Progenitor cell of endocrine pancreas (in vitro differentiated cells): ENCODE measurements around the gene PTGS1. TPM values are rescaled to one million over a fixed set of nuclear protein-coding genes. Genes with fewer than 3 reads are reported as not detected.

Experiments
- DNase-seq: peaks from one replicate; pipeline ENCODE4 v3.0.0; 2021; ENCODE audit warnings: low spot score; ENCODE audit not compliant: unreplicated experiment
- H3K27ac Mint-ChIP-seq: 2 replicates; pipeline ENCODE4 v1.8.0; 2021; ENCODE audit warnings: mild to moderate bottlenecking, moderate library complexity, mixed read lengths
- H3K27me3 Mint-ChIP-seq: 2 replicates; pipeline ENCODE4 v1.8.0; 2021; ENCODE audit warnings: mixed read lengths
- H3K36me3 Mint-ChIP-seq: 2 replicates; pipeline ENCODE4 v1.8.0; 2022; ENCODE audit warnings: mixed read lengths; ENCODE audit not compliant: insufficient read depth
- H3K4me1 Mint-ChIP-seq: 2 replicates; pipeline ENCODE4 v1.8.0; 2021; ENCODE audit warnings: low read depth, mixed read lengths
- H3K4me3 Mint-ChIP-seq: 2 replicates; pipeline ENCODE4 v1.8.0; 2021; ENCODE audit warnings: low read depth, mild to moderate bottlenecking, moderate library complexity, mixed read lengths
- H3K9me3 Mint-ChIP-seq: 2 replicates; pipeline ENCODE4 v1.8.0; 2021; ENCODE audit warnings: low read depth, mixed read lengths
- total RNA-seq: library from RNA; stranded (reverse); gene quantifications from 2 replicates; pipeline ENCODE4 v1.2.1, GENCODE V29; 2021
- TF ChIP-seq, protein P1 (sequence below): fragments of 200-600 bp; sonication (generic); IDR thresholded peaks from one replicate; pipeline ENCODE4 v1.5.0; 2021; ENCODE audit warnings: antibody characterized with exemption, mild to moderate bottlenecking; ENCODE audit not compliant: unreplicated experiment

Gene PTGS1
- total RNA-seq, 1 donor from 2014 or later: 0.07 TPM

GRCh38 chr9:122389195-122389594 lies 18.4 kb downstream of the PTGS1 start:
- TF ChIP-seq, protein P1, sequence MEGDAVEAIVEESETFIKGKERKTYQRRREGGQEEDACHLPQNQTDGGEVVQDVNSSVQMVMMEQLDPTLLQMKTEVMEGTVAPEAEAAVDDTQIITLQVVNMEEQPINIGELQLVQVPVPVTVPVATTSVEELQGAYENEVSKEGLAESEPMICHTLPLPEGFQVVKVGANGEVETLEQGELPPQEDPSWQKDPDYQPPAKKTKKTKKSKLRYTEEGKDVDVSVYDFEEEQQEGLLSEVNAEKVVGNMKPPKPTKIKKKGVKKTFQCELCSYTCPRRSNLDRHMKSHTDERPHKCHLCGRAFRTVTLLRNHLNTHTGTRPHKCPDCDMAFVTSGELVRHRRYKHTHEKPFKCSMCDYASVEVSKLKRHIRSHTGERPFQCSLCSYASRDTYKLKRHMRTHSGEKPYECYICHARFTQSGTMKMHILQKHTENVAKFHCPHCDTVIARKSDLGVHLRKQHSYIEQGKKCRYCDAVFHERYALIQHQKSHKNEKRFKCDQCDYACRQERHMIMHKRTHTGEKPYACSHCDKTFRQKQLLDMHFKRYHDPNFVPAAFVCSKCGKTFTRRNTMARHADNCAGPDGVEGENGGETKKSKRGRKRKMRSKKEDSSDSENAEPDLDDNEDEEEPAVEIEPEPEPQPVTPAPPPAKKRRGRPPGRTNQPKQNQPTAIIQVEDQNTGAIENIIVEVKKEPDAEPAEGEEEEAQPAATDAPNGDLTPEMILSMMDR: no peak
- no peak for DNase-seq
- Mint-ChIP-seq H3K27ac (no peak overlapping the region), H3K4me1 (no peaks in the 10 kb centered on the region), H3K27me3 (peaks cover 11% of the 10 kb centered on the region), H3K4me3 (no peak overlapping the region), H3K9me3 (no peaks in the 10 kb centered on the region), H3K36me3 (no peaks in the 10 kb centered on the region)

DNA sequence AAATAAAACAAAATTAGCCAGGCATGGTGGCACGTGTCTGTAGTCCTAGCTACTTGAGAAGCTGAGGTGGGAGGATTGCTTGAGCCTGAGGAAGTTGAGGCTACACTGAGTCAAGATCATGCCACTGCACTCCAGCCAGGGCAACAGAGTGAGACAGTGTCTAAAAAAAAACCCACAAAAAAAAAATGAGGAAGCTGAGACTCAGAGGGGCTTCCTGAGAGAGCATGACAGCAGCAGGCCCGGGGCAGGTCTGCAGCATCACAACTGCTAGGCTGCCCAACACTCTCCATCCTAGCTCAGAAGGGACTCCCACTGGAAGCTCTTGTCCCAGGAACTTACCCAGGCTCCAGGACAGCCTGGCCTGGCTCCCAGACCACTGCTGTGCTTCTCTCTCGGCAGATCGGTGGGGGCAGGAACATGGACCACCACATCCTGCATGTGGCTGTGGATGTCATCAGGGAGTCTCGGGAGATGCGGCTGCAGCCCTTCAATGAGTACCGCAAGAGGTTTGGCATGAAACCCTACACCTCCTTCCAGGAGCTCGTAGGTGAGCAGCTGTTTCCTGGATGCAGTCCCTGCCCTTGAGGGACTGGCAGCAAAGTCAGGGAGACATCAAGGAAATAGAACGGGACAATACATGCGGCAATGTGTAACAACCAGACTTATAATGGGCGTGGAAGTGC lies 19.1 kb downstream of the PTGS1 start:
- no peak overlapping the region for H3K27ac Mint-ChIP-seq
- peaks cover 17% of the 10 kb centered on the region for H3K27me3 Mint-ChIP-seq
- no peaks in the 10 kb centered on the region for H3K9me3 Mint-ChIP-seq
- TF ChIP-seq, protein P1: no peak
- DNase-seq: no peak
- H3K36me3 Mint-ChIP-seq: no peaks in the 10 kb centered on the region
- H3K4me1 Mint-ChIP-seq: no peaks in the 10 kb centered on the region
- no peak overlapping the region for H3K4me3 Mint-ChIP-seq

DNA sequence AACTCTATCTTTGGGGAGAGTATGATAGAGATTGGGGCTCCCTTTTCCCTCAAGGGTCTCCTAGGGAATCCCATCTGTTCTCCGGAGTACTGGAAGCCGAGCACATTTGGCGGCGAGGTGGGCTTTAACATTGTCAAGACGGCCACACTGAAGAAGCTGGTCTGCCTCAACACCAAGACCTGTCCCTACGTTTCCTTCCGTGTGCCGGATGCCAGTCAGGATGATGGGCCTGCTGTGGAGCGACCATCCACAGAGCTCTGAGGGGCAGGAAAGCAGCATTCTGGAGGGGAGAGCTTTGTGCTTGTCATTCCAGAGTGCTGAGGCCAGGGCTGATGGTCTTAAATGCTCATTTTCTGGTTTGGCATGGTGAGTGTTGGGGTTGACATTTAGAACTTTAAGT lies 21.5 kb downstream of the PTGS1 start:
- Mint-ChIP-seq H3K27ac (no peak overlapping the region), H3K4me1 (no peaks in the 10 kb centered on the region), H3K4me3 (no peak overlapping the region), H3K36me3 (no peaks in the 10 kb centered on the region), H3K9me3 (no peaks in the 10 kb centered on the region), H3K27me3 (peaks cover 17% of the 10 kb centered on the region)
- TF ChIP-seq, protein P1: no peak
- DNase-seq: no peak

- Mint-ChIP-seq H3K27ac (no peak overlapping the region), H3K4me3 (no peak overlapping the region), H3K27me3 (peaks cover 17% of the 10 kb centered on the region), H3K36me3 (no peaks in the 10 kb centered on the region), H3K4me1 (no peaks in the 10 kb centered on the region), H3K9me3 (no peaks in the 10 kb centered on the region)
- DNase-seq: no peak
- TF ChIP-seq, protein P1: no peak
These were observed 21.9 kb downstream of the PTGS1 start for GRCh38 chr9:122392714-122393113.

DNA sequence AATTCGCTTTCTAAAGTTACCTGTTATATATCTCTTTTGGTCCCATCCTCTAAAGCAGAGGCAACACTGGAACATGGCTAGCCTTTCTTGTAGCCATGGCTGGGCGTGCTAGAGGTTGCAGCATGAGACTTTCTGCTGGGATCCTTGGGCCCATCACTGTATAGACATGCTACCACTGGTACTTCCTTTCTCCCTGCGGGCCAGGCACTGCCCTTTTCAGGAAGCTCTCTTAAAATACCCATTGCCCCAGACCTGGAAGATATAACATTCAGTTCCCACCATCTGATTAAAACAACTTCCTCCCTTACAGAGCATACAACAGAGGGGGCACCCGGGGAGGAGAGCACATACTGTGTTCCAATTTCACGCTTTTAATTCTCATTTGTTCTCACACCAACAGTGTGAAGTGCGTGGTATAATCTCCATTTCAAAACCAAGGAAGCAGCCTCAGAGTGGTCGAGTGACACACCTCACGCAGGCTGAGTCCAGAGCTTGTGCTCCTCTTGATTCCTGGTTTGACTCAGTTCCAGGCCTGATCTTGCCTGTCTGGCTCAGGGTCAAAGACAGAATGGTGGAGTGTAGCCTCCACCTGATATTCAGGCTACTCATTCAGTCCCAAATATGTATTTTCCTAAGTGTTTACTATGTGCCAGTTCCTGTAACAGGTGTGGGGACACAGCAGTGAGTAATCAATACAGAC lies 22.6 kb downstream of the PTGS1 start:
- no peak overlapping the region for H3K27ac Mint-ChIP-seq
- H3K9me3 Mint-ChIP-seq: no peaks in the 10 kb centered on the region
- no peaks in the 10 kb centered on the region for H3K4me1 Mint-ChIP-seq
- TF ChIP-seq, protein P1: no peak
- no peak for DNase-seq
- no peaks in the 10 kb centered on the region for H3K36me3 Mint-ChIP-seq
- no peak overlapping the region for H3K4me3 Mint-ChIP-seq
- peaks cover 17% of the 10 kb centered on the region for H3K27me3 Mint-ChIP-seq
